ENCODE data around the gene MLH3.

MLH3 gene

DNA sequence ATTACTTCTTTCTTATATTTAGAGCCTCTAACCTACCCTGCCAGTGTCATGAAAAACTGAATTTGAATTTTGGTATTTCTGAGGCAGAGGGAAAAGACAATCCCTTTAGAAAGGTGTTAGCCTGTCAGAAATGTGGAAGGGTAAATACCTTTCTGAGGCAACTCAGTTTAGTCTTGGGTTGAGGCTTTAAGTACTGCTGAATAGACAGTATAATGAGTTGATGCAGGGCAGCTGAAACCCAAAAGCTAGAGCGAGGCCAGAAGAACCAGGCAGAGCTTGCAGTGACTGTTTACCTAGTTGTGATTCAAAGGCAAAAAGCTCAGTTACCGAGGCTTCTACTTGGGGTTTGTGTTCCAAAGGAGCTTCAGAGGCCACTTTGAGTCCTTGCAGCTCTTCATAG is 36.9 kb upstream of the MLH3 start:
- DNase-seq (ENCODE audit: extremely low read depth, insufficient read length), result no peak
- Histone ChIP-seq H3K4me3 (replicated peaks; ENCODE audit: low read depth, low read length) (no peak overlapping the region), H3K27me3 (replicated peaks; ENCODE audit: control insufficient read depth, insufficient read depth, low read length) (no peaks in the 10 kb centered on the region), H3K36me3 (ENCODE audit: control insufficient read depth, insufficient read depth, low read length) (peaks cover 33% of the 10 kb centered on the region)
- TF ChIP-seq, protein P1, sequence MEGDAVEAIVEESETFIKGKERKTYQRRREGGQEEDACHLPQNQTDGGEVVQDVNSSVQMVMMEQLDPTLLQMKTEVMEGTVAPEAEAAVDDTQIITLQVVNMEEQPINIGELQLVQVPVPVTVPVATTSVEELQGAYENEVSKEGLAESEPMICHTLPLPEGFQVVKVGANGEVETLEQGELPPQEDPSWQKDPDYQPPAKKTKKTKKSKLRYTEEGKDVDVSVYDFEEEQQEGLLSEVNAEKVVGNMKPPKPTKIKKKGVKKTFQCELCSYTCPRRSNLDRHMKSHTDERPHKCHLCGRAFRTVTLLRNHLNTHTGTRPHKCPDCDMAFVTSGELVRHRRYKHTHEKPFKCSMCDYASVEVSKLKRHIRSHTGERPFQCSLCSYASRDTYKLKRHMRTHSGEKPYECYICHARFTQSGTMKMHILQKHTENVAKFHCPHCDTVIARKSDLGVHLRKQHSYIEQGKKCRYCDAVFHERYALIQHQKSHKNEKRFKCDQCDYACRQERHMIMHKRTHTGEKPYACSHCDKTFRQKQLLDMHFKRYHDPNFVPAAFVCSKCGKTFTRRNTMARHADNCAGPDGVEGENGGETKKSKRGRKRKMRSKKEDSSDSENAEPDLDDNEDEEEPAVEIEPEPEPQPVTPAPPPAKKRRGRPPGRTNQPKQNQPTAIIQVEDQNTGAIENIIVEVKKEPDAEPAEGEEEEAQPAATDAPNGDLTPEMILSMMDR (IDR thresholded peaks at IDR 0.05; ENCODE audit: insufficient read depth, low read length, poor library complexity, severe bottlenecking), result no peak

- TF ChIP-seq, protein P1 (IDR thresholded peaks at IDR 0.05; ENCODE audit: insufficient read depth, low read length, poor library complexity, severe bottlenecking), result no peak
- peaks cover 31% of the 10 kb centered on the region for H3K36me3 ChIP-seq (ENCODE audit: control insufficient read depth, insufficient read depth, low read length)
- H3K4me3 ChIP-seq (replicated peaks; ENCODE audit: low read depth, low read length), result no peak overlapping the region
Observed at GRCh38 chr14:75084513-75084912, 33.2 kb upstream of the MLH3 start.

GRCh38 chr14:75083271-75083670 is 32.0 kb upstream of the MLH3 start:
- no peaks in the 10 kb centered on the region for H3K27me3 ChIP-seq (replicated peaks; ENCODE audit: control insufficient read depth, insufficient read depth, low read length)
- no peak for DNase-seq (ENCODE audit: extremely low read depth, insufficient read length)
- peaks cover 29% of the 10 kb centered on the region for H3K36me3 ChIP-seq (ENCODE audit: control insufficient read depth, insufficient read depth, low read length)

More at GRCh38 chr14:75084513-75084912, 33.2 kb upstream of the MLH3 start:
- DNase-seq (ENCODE audit: extremely low read depth, insufficient read length), result no peak
- H3K27me3 ChIP-seq (replicated peaks; ENCODE audit: control insufficient read depth, insufficient read depth, low read length), result no peaks in the 10 kb centered on the region

GRCh38 chr14:75081660-75082229 is 30.5 kb upstream of the MLH3 start:
- Histone ChIP-seq H3K4me3 (replicated peaks; ENCODE audit: low read depth, low read length) (no peak overlapping the region), H3K36me3 (ENCODE audit: control insufficient read depth, insufficient read depth, low read length) (peaks cover 19% of the 10 kb centered on the region), H3K27me3 (replicated peaks; ENCODE audit: control insufficient read depth, insufficient read depth, low read length) (no peaks in the 10 kb centered on the region)
- TF ChIP-seq, protein P1 (IDR thresholded peaks at IDR 0.05; ENCODE audit: insufficient read depth, low read length, poor library complexity, severe bottlenecking), result no peak
- DNase-seq (ENCODE audit: extremely low read depth, insufficient read length), result no peak

More at GRCh38 chr14:75083271-75083670, 32.0 kb upstream of the MLH3 start:
- no peak overlapping the region for H3K4me3 ChIP-seq (replicated peaks; ENCODE audit: low read depth, low read length)
- TF ChIP-seq, protein P1 (IDR thresholded peaks at IDR 0.05; ENCODE audit: insufficient read depth, low read length, poor library complexity, severe bottlenecking), result no peak

DNA sequence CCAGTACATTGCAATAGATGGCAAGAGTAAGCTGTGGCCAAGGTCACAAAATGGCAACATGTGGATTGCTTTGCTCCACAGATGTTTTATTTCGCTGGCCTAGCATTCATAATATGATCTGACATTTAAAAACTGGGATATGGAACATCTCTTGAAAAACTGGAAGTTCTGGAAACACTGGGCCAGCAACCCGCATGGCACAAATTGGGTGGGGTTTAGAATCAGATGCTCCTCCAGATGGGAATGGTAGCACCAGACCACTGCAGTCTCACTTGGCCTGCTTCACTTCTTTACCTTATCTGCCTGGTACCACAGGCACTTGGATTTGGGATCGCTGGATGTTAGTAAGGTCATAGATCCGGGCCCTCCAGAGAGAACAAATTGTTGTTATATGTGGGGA is 28.3 kb upstream of the MLH3 start:
- Histone ChIP-seq H3K27me3 (replicated peaks; ENCODE audit: control insufficient read depth, insufficient read depth, low read length) (no peaks in the 10 kb centered on the region), H3K36me3 (ENCODE audit: control insufficient read depth, insufficient read depth, low read length) (peaks cover 8% of the 10 kb centered on the region), H3K4me3 (replicated peaks; ENCODE audit: low read depth, low read length) (no peak overlapping the region)
- TF ChIP-seq, protein P1 (IDR thresholded peaks at IDR 0.05; ENCODE audit: insufficient read depth, low read length, poor library complexity, severe bottlenecking), result no peak
- DNase-seq (ENCODE audit: extremely low read depth, insufficient read length), result no peak

DNA sequence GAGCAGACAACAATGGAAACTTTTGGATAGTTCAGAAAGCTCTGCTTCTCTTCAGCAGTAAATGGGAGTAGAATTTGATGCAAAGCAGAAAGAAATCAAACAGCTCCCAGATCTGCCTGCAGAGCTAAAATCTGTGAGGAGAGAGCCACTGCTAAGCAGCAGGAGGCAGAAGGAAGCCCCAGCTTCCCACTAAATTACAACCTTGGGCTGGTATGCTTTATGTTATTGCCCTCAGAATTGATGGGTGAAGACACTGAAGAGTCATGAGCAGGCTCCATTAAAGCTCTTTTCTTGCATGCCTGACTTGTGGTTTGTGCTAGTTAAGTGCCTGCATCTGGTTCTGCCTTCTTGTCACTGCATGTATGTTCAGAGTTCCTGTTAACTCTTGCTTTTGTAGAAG is 26.5 kb upstream of the MLH3 start:
- DNase-seq (ENCODE audit: extremely low read depth, insufficient read length), result no peak
- Histone ChIP-seq H3K27me3 (replicated peaks; ENCODE audit: control insufficient read depth, insufficient read depth, low read length) (no peaks in the 10 kb centered on the region), H3K4me3 (replicated peaks; ENCODE audit: low read depth, low read length) (no peak overlapping the region), H3K36me3 (ENCODE audit: control insufficient read depth, insufficient read depth, low read length) (peaks cover 3% of the 10 kb centered on the region; the same call in 1 of the 2 replicates)
- TF ChIP-seq, protein P1 (IDR thresholded peaks at IDR 0.05; ENCODE audit: insufficient read depth, low read length, poor library complexity, severe bottlenecking), result no peak

Measured in GM06990 (cell line).